PFSK-1 (cell line): ENCODE results near the gene MOGAT1.

Experiments used
- FOXP2 ChIP-seq: optimal IDR thresholded peaks from 2 replicates; pipeline ENCODE3; 2011; ENCODE audit warnings: borderline replicate concordance, control low read depth, inconsistent platforms; ENCODE audit not compliant: insufficient read depth; ENCODE audit errors: extremely low read length, extremely low read depth
- POLR2AphosphoS5 ChIP-seq: IDR thresholded peaks from 2 replicates; pipeline ENCODE4 v1.6.1; 2012; ENCODE audit warnings: low read depth, mild to moderate bottlenecking, control low read depth, low read length, moderate library complexity
- SIN3A ChIP-seq: IDR thresholded peaks from 2 replicates; pipeline ENCODE4 v1.6.1; 2012; ENCODE audit warnings: mild to moderate bottlenecking, low read length, moderate library complexity, borderline replicate concordance; ENCODE audit not compliant: insufficient read depth
- TAF1 ChIP-seq: IDR thresholded peaks from 2 replicates; pipeline ENCODE4 v1.6.1; 2012; ENCODE audit warnings: low read length, control low read depth, borderline replicate concordance; ENCODE audit not compliant: insufficient read depth
- TF ChIP-seq, protein P1 (sequence below), 2 experiments: IDR thresholded peaks; 2 replicates each; pipeline versions ENCODE4 v1.6.1 to v1.8.0; 2011 to 2012; ENCODE audit warnings: low read depth in 2 of 2, low read length in 2 of 2, control low read depth in 1 of 2, inconsistent platforms in 1 of 2, mild to moderate bottlenecking in 1 of 2, moderate library complexity in 1 of 2; ENCODE audit not compliant: insufficient read depth in 1 of 2

MOGAT1 gene

DNA sequence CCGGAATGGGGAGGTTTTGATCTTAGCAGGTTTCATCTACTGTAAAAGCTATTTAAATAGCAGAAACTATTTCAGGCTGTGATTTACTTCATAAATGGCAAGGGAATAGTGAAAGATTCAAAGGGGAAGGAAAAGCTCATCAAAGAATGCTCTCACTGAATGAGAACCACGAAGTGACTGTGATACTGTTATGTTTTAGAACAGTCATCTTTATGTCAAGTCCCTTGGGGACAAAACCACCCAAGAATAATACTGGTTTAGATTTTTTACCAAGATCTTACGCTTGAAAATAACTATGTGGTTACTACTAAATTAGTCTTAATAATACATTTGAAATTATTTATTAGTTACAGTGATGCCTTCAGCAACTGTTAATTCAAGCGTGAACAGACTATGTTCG is 43.7 kb upstream of the MOGAT1 start:
- TF ChIP-seq SIN3A: no peak
- TF ChIP-seq, protein P1, sequence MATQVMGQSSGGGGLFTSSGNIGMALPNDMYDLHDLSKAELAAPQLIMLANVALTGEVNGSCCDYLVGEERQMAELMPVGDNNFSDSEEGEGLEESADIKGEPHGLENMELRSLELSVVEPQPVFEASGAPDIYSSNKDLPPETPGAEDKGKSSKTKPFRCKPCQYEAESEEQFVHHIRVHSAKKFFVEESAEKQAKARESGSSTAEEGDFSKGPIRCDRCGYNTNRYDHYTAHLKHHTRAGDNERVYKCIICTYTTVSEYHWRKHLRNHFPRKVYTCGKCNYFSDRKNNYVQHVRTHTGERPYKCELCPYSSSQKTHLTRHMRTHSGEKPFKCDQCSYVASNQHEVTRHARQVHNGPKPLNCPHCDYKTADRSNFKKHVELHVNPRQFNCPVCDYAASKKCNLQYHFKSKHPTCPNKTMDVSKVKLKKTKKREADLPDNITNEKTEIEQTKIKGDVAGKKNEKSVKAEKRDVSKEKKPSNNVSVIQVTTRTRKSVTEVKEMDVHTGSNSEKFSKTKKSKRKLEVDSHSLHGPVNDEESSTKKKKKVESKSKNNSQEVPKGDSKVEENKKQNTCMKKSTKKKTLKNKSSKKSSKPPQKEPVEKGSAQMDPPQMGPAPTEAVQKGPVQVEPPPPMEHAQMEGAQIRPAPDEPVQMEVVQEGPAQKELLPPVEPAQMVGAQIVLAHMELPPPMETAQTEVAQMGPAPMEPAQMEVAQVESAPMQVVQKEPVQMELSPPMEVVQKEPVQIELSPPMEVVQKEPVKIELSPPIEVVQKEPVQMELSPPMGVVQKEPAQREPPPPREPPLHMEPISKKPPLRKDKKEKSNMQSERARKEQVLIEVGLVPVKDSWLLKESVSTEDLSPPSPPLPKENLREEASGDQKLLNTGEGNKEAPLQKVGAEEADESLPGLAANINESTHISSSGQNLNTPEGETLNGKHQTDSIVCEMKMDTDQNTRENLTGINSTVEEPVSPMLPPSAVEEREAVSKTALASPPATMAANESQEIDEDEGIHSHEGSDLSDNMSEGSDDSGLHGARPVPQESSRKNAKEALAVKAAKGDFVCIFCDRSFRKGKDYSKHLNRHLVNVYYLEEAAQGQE (IDR thresholded peaks at IDR 0.05; ENCODE audit: insufficient read depth in 1 of 2, low read depth in 2 of 2, low read length in 2 of 2): no peak
- no peak for TF ChIP-seq FOXP2
- no peak for TF ChIP-seq POLR2AphosphoS5

DNA sequence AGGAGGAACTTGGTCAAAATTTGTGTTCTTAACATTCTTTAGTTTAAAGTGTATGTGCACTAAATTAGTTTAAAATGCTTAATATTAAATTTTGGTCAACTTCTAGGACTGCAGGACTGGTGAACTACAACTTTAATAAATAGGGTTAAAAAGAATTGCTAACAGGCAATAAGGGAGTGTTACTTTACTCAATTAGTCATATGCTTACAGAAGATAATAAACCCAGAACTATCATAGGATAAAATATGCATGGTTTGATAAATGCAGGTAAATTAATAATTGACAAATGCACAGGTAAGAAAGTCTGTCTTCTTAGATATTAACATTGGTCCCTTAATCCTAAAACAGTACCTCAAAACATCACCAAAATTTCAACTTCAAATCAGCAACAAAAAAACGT is 36.2 kb upstream of the MOGAT1 start:
- TF ChIP-seq, protein P1 (IDR thresholded peaks at IDR 0.05; ENCODE audit: insufficient read depth in 1 of 2, low read depth in 2 of 2, low read length in 2 of 2): no peak
- TF ChIP-seq SIN3A (no peak), FOXP2 (no peak), POLR2AphosphoS5 (no peak), TAF1 (no peak)

GRCh38 chr2:222637067-222637466 is 34.4 kb upstream of the MOGAT1 start:
- no peak for TF ChIP-seq SIN3A

DNA sequence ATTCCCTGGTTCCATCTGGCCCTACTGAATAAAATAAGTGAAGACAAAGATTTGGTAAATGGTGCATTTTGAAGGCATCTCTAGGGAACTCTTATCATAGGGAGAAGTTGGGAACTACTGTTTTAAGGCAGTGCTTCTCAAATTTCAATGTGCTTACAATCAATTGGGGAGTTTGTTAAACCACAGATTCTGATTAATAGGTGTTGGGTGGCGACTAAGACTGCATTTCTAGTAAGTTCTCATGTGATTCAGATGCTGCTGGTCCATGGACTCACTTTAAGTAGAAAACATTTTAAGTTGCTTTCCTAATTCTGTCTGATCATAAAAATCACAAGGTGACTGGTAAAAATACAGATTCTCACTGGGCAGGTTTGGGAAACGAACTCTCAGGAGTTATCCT is 30.1 kb upstream of the MOGAT1 start:
- no peak for TF ChIP-seq POLR2AphosphoS5

DNA sequence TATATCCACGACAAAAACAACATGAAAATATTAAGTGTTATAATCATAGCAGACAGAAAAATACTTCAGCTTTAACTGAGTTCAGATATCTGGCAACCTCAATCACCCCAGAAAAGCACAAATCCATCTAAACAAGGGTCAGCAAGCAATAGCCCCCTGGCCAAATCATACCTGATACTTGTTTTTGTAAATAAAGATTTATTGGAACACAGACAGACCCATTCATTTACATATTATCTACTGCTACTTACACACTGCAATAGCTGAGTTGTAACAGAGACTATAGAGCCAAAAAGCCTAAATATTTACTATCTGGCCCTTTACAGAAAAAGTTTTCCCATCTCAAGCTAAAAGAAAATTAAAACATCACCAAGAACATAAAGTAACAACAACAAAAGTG is 28.3 kb upstream of the MOGAT1 start:
- no peak for TF ChIP-seq TAF1
- TF ChIP-seq, protein P1 (IDR thresholded peaks at IDR 0.05; ENCODE audit: insufficient read depth in 1 of 2, low read depth in 2 of 2, low read length in 2 of 2): no peak
- TF ChIP-seq POLR2AphosphoS5: no peak
- TF ChIP-seq FOXP2: no peak
- no peak for TF ChIP-seq SIN3A

GRCh38 chr2:222646008-222646407 is 25.4 kb upstream of the MOGAT1 start:
- TF ChIP-seq SIN3A (no peak), TAF1 (no peak), FOXP2 (no peak), POLR2AphosphoS5 (no peak)
- TF ChIP-seq, protein P1 (IDR thresholded peaks at IDR 0.05; ENCODE audit: insufficient read depth in 1 of 2, low read depth in 2 of 2, low read length in 2 of 2): no peak
